ENCODE measurements around the gene ZNF641.

- TF ChIP-seq, protein P1, sequence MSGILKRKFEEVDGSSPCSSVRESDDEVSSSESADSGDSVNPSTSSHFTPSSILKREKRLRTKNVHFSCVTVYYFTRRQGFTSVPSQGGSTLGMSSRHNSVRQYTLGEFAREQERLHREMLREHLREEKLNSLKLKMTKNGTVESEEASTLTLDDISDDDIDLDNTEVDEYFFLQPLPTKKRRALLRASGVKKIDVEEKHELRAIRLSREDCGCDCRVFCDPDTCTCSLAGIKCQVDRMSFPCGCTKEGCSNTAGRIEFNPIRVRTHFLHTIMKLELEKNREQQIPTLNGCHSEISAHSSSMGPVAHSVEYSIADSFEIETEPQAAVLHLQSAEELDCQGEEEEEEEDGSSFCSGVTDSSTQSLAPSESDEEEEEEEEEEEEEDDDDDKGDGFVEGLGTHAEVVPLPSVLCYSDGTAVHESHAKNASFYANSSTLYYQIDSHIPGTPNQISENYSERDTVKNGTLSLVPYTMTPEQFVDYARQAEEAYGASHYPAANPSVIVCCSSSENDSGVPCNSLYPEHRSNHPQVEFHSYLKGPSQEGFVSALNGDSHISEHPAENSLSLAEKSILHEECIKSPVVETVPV (CRISPR knock-in tag; IDR thresholded peaks at IDR 0.05) = no peak
- TF ChIP-seq, protein P2, sequence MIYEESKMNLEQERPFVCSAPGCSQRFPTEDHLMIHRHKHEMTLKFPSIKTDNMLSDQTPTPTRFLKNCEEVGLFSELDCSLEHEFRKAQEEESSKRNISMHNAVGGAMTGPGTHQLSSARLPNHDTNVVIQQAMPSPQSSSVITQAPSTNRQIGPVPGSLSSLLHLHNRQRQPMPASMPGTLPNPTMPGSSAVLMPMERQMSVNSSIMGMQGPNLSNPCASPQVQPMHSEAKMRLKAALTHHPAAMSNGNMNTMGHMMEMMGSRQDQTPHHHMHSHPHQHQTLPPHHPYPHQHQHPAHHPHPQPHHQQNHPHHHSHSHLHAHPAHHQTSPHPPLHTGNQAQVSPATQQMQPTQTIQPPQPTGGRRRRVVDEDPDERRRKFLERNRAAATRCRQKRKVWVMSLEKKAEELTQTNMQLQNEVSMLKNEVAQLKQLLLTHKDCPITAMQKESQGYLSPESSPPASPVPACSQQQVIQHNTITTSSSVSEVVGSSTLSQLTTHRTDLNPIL (CRISPR knock-in tag; IDR thresholded peaks at IDR 0.05; ENCODE audit: low read depth) = no peak
- no peak for TF ChIP-seq PATZ1 (CRISPR knock-in tag; IDR thresholded peaks at IDR 0.05; ENCODE audit: borderline replicate concordance)
- TF ChIP-seq ISL1 (CRISPR knock-in tag; IDR thresholded peaks at IDR 0.05) = no peak
- TF ChIP-seq ARNTL (CRISPR knock-in tag; IDR thresholded peaks at IDR 0.05; ENCODE audit: borderline replicate concordance, low read depth) = no peak
- TF ChIP-seq CSDC2 (CRISPR knock-in tag; IDR thresholded peaks at IDR 0.05) = peak; percentile 33; the same call in 1 of the 2 replicates
- TF ChIP-seq ZNF8 (CRISPR knock-in tag; IDR thresholded peaks at IDR 0.05) = no peak
- no peak for TF ChIP-seq OSR1 (CRISPR knock-in tag; IDR thresholded peaks at IDR 0.05)
Observed at GRCh38 chr12:48351022-48351708, 446 bp upstream of the ZNF641 start.

Measured in SK-N-SH treated with all-trans-retinoic acid at 6 μM for 48 hours (cell line).